Left lung (tissue), 10 donors: ENCODE measurements around the gene ALK. TPM values are rescaled to one million over a fixed set of nuclear protein-coding genes. Genes with fewer than 3 reads are reported as not detected.

Experiments
- ATAC-seq: fragments of 200-7000 bp; cut with Tn5 transposase; one replicate; pipeline ENCODE4 v1.9.1; 2020; ENCODE audit warnings: moderate library complexity
- DNase-seq, 4 donors: peaks; one replicate each; pipeline ENCODE4 v3.0.0-alpha.2; 2013 to 2020
- H3K27ac ChIP-seq, 2 donors: fragments of 200-600 bp; sonication (generic) in 1 of 2; one replicate each; pipeline versions ENCODE4 v1.5.0 to v1.8.0; 2020 to 2021
- H3K27me3 ChIP-seq, 2 donors: fragments of 200-600 bp; sonication (generic) in 1 of 2; one replicate each; pipeline versions ENCODE4 v1.5.0 to v1.8.0; 2020 to 2021
- H3K36me3 ChIP-seq, 2 donors: fragments of 200-600 bp; sonication (generic) in 1 of 2; one replicate each; pipeline versions ENCODE4 v1.5.0 to v1.8.0; 2020 to 2021
- H3K4me1 ChIP-seq, 2 donors: fragments of 200-600 bp; one replicate each; pipeline ENCODE4 v1.8.0; 2021
- H3K4me3 ChIP-seq, 2 donors: fragments of 200-600 bp; sonication (generic) in 1 of 2; one replicate each; pipeline versions ENCODE4 v1.5.0 to v1.8.0; 2020 to 2021; ENCODE audit warnings: mild to moderate bottlenecking in 1 of 2
- H3K9me3 ChIP-seq, 2 donors: fragments of 200-600 bp; sonication (generic) in 1 of 2; one replicate each; pipeline versions ENCODE4 v1.5.0 to v1.8.0; 2020 to 2021
- intact Hi-C, 2 donors: fragments of 100-400 bp; cut with DNase I; formaldehyde crosslinking; loops; one replicate each; pipeline versions ENCODE4 v1.11.2 to v1.14.2; 2022
- polyA plus RNA-seq, 6 donors: library from polyadenylated mRNA; unstranded; fragments of 120-200 nt; gene quantifications; one replicate each; pipeline ENCODE4 v1.2.1, GENCODE V29; 2013; ENCODE audit not compliant: insufficient read length in 6 of 6
- total RNA-seq, 2 donors: library from RNA; stranded (reverse); fragmentation: NEBNext Ultra II Directional; extraction: Animal tissue kit (Norgen Biotek cat#: 25700); gene quantifications; one replicate each; pipeline ENCODE4 v1.2.1, GENCODE V29; 2021
- TF ChIP-seq, protein P1 (sequence below), 2 donors: fragments of 200-600 bp; sonication (generic) in 1 of 2; IDR thresholded peaks; one replicate each; pipeline versions ENCODE4 v1.5.0 to v1.8.0; 2021; ENCODE audit warnings: antibody characterized with exemption in 2 of 2
- donor health status: DM: no; HTN: yes; CAD: no.
- donor health status: DM: no; HTN: no; CAD: no.

ALK gene
- total and polyA plus RNA-seq, 8 donors, result 0.06 to 0.70 (median 0.12) TPM; not detected in 2

GRCh38 chr2:29619689-29620088, 301.7 kb downstream of the ALK start:
- TF ChIP-seq, protein P1, sequence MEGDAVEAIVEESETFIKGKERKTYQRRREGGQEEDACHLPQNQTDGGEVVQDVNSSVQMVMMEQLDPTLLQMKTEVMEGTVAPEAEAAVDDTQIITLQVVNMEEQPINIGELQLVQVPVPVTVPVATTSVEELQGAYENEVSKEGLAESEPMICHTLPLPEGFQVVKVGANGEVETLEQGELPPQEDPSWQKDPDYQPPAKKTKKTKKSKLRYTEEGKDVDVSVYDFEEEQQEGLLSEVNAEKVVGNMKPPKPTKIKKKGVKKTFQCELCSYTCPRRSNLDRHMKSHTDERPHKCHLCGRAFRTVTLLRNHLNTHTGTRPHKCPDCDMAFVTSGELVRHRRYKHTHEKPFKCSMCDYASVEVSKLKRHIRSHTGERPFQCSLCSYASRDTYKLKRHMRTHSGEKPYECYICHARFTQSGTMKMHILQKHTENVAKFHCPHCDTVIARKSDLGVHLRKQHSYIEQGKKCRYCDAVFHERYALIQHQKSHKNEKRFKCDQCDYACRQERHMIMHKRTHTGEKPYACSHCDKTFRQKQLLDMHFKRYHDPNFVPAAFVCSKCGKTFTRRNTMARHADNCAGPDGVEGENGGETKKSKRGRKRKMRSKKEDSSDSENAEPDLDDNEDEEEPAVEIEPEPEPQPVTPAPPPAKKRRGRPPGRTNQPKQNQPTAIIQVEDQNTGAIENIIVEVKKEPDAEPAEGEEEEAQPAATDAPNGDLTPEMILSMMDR (IDR thresholded peaks at IDR 0.05), result no peak
- Histone ChIP-seq H3K27ac (no peak overlapping the region), H3K9me3 (no peaks in the 10 kb centered on the region), H3K4me3 (no peak overlapping the region), H3K27me3 (no peaks in the 10 kb centered on the region), H3K4me1 (no peaks in the 10 kb centered on the region), H3K36me3 (no peaks in the 10 kb centered on the region)
- ATAC-seq (no peak), DNase-seq (no peak)
- intact Hi-C loops, result no loop called here

GRCh38 chr2:29618024-29618423, 303.4 kb downstream of the ALK start:
- Histone ChIP-seq H3K36me3 (no peaks in the 10 kb centered on the region), H3K27me3 (no peaks in the 10 kb centered on the region), H3K27ac (no peak overlapping the region), H3K4me3 (no peak overlapping the region), H3K4me1 (no peaks in the 10 kb centered on the region), H3K9me3 (no peaks in the 10 kb centered on the region)
- TF ChIP-seq, protein P1 (IDR thresholded peaks at IDR 0.05), result no peak
- intact Hi-C loops, result no loop called here
- ATAC-seq (no peak), DNase-seq (no peak)

GRCh38 chr2:29617351-29617750, 304.0 kb downstream of the ALK start:
- TF ChIP-seq, protein P1 (IDR thresholded peaks at IDR 0.05), result no peak
- Histone ChIP-seq H3K9me3 (no peaks in the 10 kb centered on the region), H3K36me3 (no peaks in the 10 kb centered on the region), H3K4me1 (no peaks in the 10 kb centered on the region), H3K27me3 (no peaks in the 10 kb centered on the region), H3K4me3 (no peak overlapping the region), H3K27ac (no peak overlapping the region)
- no peak for DNase-seq
- no peak for ATAC-seq
- intact Hi-C loops, result no loop called here

GRCh38 chr2:29616569-29616968, 304.8 kb downstream of the ALK start:
- H3K4me3 ChIP-seq, result no peak overlapping the region
- H3K27me3 ChIP-seq, result no peaks in the 10 kb centered on the region
- H3K4me1 ChIP-seq, result no peaks in the 10 kb centered on the region
- TF ChIP-seq, protein P1 (IDR thresholded peaks at IDR 0.05), result no peak
- no peaks in the 10 kb centered on the region for H3K36me3 ChIP-seq
- no peak for ATAC-seq
- H3K9me3 ChIP-seq, result no peaks in the 10 kb centered on the region
- intact Hi-C loops, result no loop called here
- H3K27ac ChIP-seq, result no peak overlapping the region
- no peak for DNase-seq

DNA sequence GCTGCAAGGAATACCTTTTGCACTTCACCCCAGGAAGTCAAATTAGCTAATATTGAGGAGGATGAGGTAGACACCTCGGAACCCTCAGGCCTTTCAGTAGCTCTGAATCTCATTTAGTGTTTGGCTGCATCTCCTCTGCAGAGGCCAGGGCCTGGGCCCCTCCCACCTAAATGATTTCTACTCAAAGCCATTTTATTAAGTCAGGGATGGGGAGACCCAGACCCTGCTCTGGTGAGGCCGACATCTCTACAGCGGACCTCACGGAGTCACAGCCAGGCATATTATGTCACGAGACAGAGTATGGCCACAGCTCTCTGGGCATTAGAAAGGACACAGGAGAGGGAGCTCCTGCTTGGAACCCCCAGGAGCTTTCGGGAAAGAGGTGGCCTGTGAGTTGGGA, 305.5 kb downstream of the ALK start:
- H3K4me1 ChIP-seq, result no peaks in the 10 kb centered on the region
- ATAC-seq (no peak), DNase-seq (no peak)
- no peaks in the 10 kb centered on the region for H3K36me3 ChIP-seq
- intact Hi-C loops, result no loop called here
- H3K27me3 ChIP-seq, result no peaks in the 10 kb centered on the region
- H3K27ac ChIP-seq, result no peak overlapping the region
- TF ChIP-seq, protein P1 (IDR thresholded peaks at IDR 0.05), result no peak
- H3K9me3 ChIP-seq, result no peaks in the 10 kb centered on the region
- H3K4me3 ChIP-seq, result no peak overlapping the region
